Nephron (organoid): ENCODE results near the gene PSENEN.

Experiments
- H3K27ac Mint-ChIP-seq, 3 experiments: 2 replicates each; pipeline ENCODE4 v1.8.0; 2020; ENCODE audit warnings: mixed read lengths in 3 of 3, mild to moderate bottlenecking in 2 of 3, moderate library complexity in 1 of 3
- H3K27me3 Mint-ChIP-seq: 2 replicates; pipeline ENCODE4 v1.8.0; 2021; ENCODE audit warnings: low read depth, mild to moderate bottlenecking, moderate library complexity, mixed read lengths
- H3K36me3 Mint-ChIP-seq: 2 replicates; pipeline ENCODE4 v1.8.0; 2020; ENCODE audit warnings: low read depth, mixed read lengths
- H3K4me1 Mint-ChIP-seq: 2 replicates; pipeline ENCODE4 v1.8.0; 2020; ENCODE audit warnings: mixed read lengths
- H3K4me3 Mint-ChIP-seq, 3 experiments: 2 replicates each; pipeline ENCODE4 v1.8.0; 2020; ENCODE audit warnings: mild to moderate bottlenecking in 3 of 3, mixed read lengths in 3 of 3, moderate library complexity in 2 of 3
- H3K9me3 Mint-ChIP-seq: 2 replicates; pipeline ENCODE4 v1.8.0; 2020; ENCODE audit warnings: mixed read lengths
- CTCF ChIP-seq, 3 experiments: fragments of 200-600 bp; sonication (generic); IDR thresholded peaks; one replicate each; pipeline ENCODE4 v1.5.0; 2021; ENCODE audit warnings: antibody characterized with exemption in 3 of 3; ENCODE audit not compliant: unreplicated experiment in 3 of 3

PSENEN gene

GRCh38 chr19:35734273-35734672 is 11.2 kb upstream of the PSENEN start:
- Mint-ChIP-seq H3K27ac (no peak overlapping the region), H3K4me3 (no peak overlapping the region), H3K4me1 (no peaks in the 10 kb centered on the region), H3K27me3 (peaks cover 7% of the 10 kb centered on the region), H3K9me3 (no peaks in the 10 kb centered on the region), H3K36me3 (peaks cover 51% of the 10 kb centered on the region)
- TF ChIP-seq CTCF (IDR thresholded peaks at IDR 0.05; ENCODE audit: unreplicated experiment in 3 of 3): no peak

DNA sequence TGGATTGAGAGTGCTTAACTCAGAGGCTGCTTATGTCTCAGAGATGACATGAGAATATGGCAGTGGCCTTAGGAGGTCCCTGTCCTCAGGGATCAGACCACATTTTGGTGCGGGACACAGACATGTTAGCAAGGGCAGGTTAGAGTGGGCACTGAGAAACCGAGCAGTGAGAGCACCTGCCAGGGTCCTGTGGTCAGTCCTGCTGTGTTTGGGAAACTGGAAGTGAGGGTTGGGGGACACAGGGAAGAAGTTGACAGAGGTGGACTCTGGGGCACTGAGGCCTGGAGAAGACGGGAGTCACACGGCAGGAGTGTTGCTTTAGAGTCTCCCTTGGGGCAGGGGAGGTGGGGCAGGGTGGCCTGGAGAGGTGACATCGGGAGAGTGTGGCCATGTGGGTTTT is 10.6 kb upstream of the PSENEN start:
- H3K36me3 Mint-ChIP-seq: peaks cover 46% of the 10 kb centered on the region
- TF ChIP-seq CTCF (IDR thresholded peaks at IDR 0.05; ENCODE audit: unreplicated experiment in 3 of 3): no peak
- no peaks in the 10 kb centered on the region for H3K4me1 Mint-ChIP-seq
- H3K4me3 Mint-ChIP-seq: no peak overlapping the region
- H3K27ac Mint-ChIP-seq: no peak overlapping the region
- peaks cover 7% of the 10 kb centered on the region for H3K27me3 Mint-ChIP-seq
- no peaks in the 10 kb centered on the region for H3K9me3 Mint-ChIP-seq

DNA sequence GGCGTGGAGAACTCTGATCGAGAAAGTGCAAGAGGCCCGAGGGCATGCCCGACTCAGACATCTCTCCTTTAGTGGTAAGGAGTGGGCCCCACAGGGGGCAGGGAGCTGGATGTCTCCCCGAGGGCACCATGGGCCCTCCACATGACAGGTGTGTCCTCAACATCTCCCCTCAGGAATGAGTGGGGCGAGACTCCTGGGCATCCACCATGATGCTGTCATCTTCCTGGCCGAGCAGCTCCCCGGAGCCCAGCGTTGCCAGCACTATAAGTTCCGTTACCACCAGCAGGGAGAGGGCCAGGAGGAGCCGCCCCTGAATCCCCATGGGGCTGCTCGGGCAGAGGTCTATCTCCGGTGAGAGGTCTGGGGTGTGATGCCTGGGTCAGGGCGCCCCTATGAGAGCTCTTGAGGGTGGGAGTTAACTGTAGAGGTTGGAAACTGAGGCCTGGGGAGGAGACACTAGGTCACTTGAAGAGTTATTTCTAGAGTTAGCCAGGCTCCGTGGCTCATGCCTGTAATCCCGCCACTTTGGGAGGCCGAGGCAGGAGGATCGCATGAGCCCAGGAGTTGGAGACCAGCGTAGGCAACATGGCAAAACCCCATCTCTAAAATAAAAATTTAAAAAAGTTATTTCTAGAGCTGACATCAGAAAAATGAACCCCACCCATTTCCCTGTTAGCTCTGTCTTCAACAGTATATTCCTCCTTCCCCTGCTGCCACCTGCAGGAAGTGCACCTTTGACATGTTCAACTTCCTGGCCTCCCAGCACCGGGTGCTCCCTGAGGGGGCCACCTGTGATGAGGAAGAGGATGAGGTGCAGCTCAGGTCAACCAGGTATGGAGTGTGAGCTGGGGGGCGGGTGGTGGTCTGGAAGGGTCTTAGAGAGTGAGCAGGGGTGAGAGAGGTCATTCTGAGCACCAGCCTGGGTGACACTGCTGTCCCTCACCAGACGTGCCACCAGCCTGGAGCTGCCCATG is 8.3 kb upstream of the PSENEN start:
- no peaks in the 10 kb centered on the region for H3K9me3 Mint-ChIP-seq
- H3K36me3 Mint-ChIP-seq: peaks cover 30% of the 10 kb centered on the region
- no peak overlapping the region for H3K27ac Mint-ChIP-seq
- peak overlapping the region in 1 of 3 experiments; percentile 23 for H3K4me3 Mint-ChIP-seq
- H3K4me1 Mint-ChIP-seq: peaks cover 7% of the 10 kb centered on the region
- TF ChIP-seq CTCF (IDR thresholded peaks at IDR 0.05; ENCODE audit: unreplicated experiment in 3 of 3): no peak
- H3K27me3 Mint-ChIP-seq: peaks cover 7% of the 10 kb centered on the region

DNA sequence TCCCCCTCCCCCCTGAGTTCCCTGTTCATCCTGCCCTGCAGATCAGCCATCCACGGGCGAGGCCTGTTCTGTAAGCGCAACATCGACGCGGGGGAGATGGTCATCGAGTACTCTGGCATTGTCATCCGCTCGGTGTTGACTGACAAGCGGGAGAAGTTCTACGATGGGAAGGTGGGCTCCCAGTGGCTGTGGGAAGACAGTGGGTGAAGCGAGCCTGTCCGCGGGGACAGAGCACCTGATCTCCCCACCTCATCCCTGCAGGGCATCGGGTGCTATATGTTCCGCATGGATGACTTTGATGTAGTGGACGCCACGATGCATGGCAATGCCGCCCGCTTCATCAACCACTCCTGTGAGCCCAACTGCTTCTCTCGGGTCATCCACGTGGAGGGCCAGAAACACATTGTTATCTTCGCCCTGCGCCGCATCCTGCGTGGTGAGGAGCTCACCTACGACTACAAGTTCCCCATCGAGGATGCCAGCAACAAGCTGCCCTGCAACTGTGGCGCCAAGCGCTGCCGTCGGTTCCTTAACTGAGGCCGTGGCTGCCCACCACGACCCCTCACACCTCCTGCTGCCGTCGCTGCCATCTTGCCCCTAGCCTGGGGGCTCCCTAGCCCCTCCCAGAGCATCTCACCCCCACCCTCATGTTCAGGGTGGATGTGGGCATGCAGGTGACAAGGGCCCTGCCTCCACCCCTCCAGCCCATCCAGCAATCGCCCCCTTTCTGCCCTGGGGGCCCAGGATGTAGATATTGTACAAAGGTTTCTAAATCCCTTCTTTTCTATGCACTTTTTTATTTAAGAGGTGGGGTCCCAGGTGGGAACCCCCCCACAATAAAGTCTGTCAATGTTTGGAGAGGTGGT is 7.2 kb upstream of the PSENEN start:
- H3K27ac Mint-ChIP-seq: no peak overlapping the region
- peaks cover 7% of the 10 kb centered on the region for H3K27me3 Mint-ChIP-seq
- peaks cover 30% of the 10 kb centered on the region for H3K36me3 Mint-ChIP-seq
- no peak for TF ChIP-seq CTCF (IDR thresholded peaks at IDR 0.05; ENCODE audit: unreplicated experiment in 3 of 3)
- H3K9me3 Mint-ChIP-seq: no peaks in the 10 kb centered on the region
- H3K4me3 Mint-ChIP-seq: peak overlapping the region; percentile 23 to 76 (median 67)
- peaks cover 10% of the 10 kb centered on the region for H3K4me1 Mint-ChIP-seq

DNA sequence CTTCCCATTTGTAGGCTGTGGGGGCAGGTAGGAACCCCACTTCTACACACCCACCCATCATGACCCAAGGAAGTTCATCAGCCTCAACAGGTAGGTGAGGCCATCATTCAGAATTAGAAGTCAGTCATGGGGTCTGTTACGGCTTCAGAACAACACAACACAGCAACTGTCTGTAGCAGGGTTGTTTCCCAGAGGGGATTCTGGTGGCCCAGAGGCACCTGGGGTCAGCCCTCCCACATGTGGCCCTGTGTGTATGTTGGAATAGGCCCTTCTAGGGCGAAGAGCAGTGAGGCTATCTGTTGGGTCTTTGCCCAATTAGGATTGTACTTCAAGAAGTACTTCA is 6.6 kb upstream of the PSENEN start:
- Mint-ChIP-seq H3K4me3 (peak overlapping the region; percentile 23 to 76 (median 67)), H3K36me3 (peaks cover 29% of the 10 kb centered on the region), H3K27me3 (peaks cover 7% of the 10 kb centered on the region), H3K9me3 (no peaks in the 10 kb centered on the region), H3K27ac (no peak overlapping the region), H3K4me1 (peaks cover 10% of the 10 kb centered on the region)
- TF ChIP-seq CTCF (IDR thresholded peaks at IDR 0.05; ENCODE audit: unreplicated experiment in 3 of 3): no peak
